ENCODE measurements around the gene LEF1.
"Not testable (repeated sequence)": the region's sequence is repeated elsewhere in the genome, so short reads cannot be mapped to it uniquely, and the experiment has no call there.

The LEF1 gene

GRCh38 chr4:108029016-108029720 lies 139.6 kb downstream of the LEF1 start:
- DNase-seq: peak; percentile 62

GRCh38 chr4:108024878-108025165 lies 143.9 kb downstream of the LEF1 start:
- DNase-seq: no peak

- no peak for DNase-seq
Measured at GRCh38 chr4:108024085-108024877, 144.5 kb downstream of the LEF1 start.

GRCh38 chr4:108018884-108019187 lies 149.9 kb downstream of the LEF1 start:
- no peak for DNase-seq

- DNase-seq: peak; percentile 93
Measured at GRCh38 chr4:108018040-108018883, 150.5 kb downstream of the LEF1 start.

DNA sequence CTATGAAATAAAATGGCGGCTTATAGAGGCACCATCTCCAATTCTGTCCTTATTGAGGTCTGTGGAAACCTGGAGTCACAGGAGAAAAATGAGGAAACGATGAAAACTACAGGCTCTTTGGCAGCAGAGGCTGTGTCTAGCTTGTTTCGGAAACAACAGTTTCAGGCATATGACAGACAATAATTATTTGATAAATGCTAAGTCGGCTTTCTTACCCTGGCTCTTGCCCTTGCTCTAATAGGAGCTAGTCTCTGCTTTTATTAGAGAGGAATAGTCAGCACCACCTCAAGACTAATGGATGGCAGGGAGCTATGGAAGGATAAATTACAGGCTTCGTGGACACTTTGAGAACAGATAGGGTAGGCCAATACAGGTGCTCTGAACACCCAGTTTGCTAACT lies 154.8 kb downstream of the LEF1 start:
- no peak for DNase-seq

DNA sequence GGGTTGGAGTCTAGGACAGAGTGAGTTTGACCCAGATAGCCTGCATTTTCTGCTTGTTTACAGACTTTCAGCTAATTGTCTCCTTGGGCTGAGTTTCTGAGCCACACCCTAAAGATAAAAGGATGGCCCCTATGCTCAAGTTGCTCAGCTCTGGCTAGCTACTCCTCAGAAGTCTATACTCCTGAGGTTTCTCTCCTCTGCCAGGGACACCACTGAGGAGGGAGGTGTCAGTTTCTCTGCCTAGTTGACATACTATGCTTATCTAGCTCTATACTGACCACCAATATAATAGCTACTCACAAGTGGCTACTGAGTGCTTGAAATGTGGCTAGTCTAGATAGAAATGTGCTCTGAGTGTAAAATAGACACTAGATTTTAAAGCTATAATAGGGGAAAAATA lies 155.4 kb downstream of the LEF1 start:
- no peak for DNase-seq

- not testable (repeated sequence) for DNase-seq
Measured at GRCh38 chr4:108012382-108012781, 156.3 kb downstream of the LEF1 start.

DNA sequence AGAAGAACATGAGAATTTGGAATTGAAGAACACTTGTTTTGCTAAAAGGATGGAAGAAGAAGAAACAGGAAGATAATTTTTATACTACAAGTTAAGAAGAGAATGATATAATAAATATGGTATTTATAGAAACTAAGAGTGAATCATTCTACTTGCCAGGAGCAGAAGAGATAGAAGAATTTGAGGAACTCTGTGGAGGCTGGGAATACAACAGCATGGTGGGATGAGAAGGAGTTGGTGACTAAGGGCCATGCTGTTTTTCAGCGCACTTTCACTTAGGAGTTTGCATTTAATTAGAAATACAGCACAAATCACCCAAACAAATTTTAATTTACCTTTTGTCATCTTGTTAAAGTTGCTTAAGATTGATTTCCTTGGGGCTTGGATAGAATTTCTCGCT lies 158.6 kb downstream of the LEF1 start:
- DNase-seq: no peak

DNA sequence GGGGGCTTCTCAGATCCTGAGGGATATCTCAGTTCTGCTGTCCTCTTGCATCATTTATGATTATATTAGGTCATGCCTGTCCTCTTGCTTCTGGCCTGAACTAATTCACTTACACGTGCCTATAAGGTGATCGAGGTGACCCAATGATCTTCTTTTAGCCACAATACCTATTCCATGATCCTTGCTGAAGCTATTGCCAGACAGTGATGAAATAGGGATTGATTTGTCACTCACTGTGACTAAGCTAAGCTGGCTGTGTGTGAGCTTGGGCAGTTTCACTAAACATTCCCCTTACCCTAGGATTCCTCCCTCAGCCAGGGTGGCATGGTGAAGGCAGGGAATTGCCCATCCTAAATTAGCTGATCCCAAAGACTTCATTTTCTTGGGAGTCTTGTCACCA lies 160.0 kb downstream of the LEF1 start:
- DNase-seq: no peak

GRCh38 chr4:108007984-108008383 lies 160.7 kb downstream of the LEF1 start:
- DNase-seq: no peak

DNA sequence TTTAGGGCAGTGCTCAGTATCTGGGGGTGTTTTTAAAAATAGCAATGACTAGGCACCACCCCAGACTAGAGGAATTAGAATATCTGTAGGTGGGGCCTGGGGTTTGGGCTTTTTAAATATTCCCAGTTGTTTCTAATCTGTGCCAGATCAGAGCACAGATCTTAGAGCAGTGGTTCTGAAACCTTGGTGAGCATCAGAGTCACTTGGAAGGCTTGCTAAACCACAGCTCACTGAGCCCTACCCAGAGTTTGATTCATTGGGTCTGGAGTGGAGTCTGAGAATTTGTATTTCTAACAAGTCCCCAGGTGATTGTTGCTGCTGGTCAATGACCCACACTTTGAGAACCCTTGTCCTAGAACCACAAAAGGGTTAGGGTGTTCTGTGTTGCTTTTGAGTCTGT lies 162.4 kb downstream of the LEF1 start:
- no peak for DNase-seq

- no peak for DNase-seq
Measured at GRCh38 chr4:108005807-108006206, 162.9 kb downstream of the LEF1 start.

- no peak for DNase-seq
Measured at GRCh38 chr4:108004646-108005045, 164.1 kb downstream of the LEF1 start.

GRCh38 chr4:108003982-108004515 lies 164.7 kb downstream of the LEF1 start:
- DNase-seq: no peak

DNA sequence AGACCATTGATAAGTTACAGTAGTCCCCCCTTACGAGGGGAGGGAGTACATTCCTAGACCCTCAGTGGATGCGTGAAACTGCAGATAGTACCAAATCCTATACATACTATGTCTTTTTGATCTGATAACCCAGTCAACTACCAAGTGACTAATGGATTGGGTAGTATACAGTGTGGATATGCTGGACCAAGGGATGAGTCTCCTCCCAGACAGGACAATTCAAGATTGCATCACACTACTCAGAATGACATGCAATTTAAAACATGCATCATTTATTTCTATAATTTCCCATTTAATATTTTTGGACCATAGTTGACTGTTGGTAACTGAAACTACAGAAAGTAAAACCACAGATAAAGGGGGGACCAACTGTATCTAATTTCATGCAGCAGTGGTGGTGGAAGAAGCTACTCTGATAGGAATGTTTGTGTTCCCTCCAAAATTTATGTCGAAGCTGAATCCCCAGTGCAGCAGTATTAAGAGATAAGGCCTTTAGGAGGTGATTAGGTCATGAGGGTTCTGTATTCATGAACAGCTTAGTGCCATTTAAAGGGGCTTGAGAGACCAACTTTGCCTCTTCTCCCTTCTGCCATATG lies 167.1 kb downstream of the LEF1 start:
- DNase-seq: no peak

DNA sequence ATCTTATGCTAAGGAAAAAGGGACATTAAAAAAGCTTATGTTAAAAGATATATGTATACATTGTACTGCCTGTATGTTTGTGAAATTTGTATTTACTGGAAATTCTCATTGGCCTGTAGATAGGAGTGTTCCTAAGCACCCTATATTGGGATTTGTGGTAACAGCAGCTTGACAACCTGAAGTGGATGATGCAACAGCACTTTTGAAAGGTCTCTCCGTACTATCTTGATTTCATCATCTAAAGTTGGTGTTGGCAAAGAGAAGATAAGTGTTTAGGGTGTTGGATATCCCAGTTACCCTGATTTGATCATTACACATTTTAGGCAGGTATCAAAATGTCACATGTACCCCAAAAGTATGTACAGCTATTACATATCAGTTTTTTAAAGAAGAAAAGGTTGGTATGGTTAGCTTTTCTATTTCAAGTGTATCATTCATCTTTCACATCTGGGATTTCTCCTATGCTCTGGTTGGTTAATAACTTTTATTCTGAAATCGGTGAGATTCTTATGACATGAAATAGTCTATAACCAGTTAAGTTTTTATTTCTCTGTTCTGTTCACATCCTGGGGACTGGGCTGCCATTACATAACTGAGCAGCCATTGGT lies 168.7 kb downstream of the LEF1 start:
- no peak for DNase-seq

- no peak for DNase-seq
Measured at GRCh38 chr4:107997794-107998193, 170.9 kb downstream of the LEF1 start.
